GM18502 (cell line): ENCODE results near the gene EGFL7.

Source experiments
- ATAC-seq: cut with Tn5 transposase; IDR thresholded peaks from one replicate; pipeline ENCODE4 v1.9.1; 2021; ENCODE audit warnings: mild to moderate bottlenecking; ENCODE audit not compliant: unreplicated experiment, poor library complexity

Gene EGFL7

GRCh38 chr9:136643596-136644342 lies 18.9 kb upstream of the EGFL7 start:
- ATAC-seq: no peak

DNA sequence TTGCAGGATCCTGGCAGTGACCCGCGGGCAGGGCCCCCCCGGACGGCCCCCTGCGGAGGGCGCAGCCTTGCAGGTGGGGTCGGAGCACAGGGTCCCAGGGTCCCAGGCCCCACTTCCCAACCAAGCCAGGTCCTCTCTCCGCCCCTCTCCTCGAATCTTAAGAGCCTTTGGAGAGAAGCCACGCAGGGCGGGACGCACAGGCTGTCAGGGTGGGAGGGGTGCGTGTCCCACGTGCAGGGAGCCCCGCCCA lies 18.4 kb upstream of the EGFL7 start:
- ATAC-seq: no peak

DNA sequence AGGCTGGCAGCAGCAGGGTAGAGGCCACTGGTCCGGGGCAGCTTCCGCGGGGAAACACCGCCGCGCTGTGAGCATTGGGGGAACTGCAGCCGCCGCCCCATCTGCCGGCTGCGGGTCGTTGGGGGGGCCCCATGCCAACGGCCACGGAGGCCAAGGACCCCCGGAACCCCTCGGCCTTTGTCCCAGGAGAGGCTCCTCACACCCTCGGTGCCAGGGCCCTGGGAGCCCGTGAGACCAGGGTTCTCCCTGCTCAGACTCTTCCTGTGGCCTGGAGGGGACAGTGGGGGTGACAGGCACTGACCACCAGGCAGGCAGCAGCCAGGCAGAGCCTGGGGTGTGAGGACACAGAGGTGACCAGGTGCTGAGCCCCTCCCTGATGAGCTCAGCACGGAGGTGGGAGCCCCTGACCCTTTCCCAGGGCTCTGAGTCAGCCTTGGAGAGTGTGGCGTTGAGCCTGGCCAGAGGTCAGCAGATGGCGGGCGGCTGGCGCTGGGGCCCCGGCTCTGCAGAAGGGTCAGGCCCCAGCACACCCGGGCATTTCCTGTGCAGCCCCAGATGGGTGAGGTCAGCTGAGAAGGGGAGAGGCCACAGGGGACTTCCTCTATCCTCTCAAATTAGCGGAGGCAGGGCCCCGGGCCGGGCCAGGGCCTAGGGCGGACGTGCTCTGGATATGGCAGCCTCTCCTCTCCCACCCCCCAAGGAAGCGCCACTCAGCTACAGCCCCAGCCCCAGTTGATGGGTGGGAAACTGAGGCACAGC lies 17.9 kb upstream of the EGFL7 start:
- ATAC-seq: no peak

DNA sequence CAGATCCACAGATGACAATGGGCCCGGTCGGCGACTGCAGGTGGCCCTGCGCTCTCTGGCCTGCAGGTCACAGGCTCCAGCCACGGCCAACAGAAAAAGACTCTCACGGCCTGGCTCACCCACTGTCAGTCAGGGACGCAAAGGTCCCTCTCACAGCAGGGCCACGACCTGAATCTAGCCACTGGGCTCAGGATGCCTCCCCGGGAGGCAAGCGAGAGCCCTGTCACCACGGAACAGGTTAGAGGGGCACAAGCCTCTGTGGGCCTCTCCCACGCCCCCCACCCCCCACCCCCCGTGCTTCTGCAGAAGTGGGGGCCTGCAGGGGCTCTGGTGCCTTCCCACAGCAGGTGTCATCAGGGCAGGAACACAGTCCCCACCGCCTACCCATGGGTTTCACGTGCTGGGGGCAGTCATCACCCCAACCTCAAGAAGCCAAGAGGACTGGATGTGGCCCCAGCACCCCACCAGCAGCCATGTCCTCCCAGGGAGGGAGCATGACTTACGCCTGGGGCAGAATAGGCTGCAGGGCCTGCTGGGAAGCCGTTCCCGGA lies 17.3 kb upstream of the EGFL7 start:
- ATAC-seq: no peak

- ATAC-seq: no peak
Measured at GRCh38 chr9:136645903-136646754, 16.6 kb upstream of the EGFL7 start.

GRCh38 chr9:136646827-136647711 lies 15.6 kb upstream of the EGFL7 start:
- no peak for ATAC-seq

DNA sequence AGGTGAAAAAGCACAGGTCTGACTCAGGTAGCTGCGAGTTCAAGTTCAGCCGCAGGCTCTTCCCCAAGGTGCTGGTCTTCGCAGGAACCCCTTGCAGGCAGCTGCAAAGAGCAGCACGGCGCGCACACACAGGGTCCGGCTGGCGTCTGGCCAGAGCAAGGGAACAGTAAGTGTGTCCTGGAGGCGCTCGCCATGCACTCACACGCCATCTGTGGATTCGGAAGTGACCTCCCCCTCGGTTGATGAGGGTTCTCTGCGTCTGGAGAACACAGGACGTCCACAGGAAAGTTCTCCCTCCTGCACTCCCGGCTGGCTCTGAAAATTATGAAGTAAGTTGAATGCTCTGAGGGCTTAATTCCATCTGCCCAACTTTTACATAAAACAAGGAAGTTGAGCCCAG lies 14.0 kb upstream of the EGFL7 start:
- ATAC-seq: no peak

DNA sequence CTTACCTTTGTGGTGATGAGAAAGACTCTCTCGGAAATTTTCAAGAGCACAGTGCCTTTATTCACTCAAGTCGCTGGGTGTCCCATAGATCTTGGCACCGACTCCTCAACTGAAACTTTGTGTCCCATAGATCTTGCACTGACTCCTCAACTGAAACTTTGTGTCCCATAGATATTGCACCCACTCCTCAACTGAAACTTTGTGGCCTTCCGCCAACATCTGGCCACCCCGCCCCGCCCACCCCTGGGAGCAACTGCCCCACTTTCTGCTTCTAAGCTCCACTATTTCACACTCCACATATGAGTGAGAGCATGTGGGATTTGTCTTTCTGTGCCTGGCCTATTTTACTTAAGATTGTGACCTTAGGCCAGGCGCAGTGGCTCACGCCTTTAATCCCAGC lies 12.7 kb upstream of the EGFL7 start:
- no peak for ATAC-seq

- ATAC-seq: no peak
Measured at GRCh38 chr9:136650648-136651047, 12.1 kb upstream of the EGFL7 start.

- no peak for ATAC-seq
Measured at GRCh38 chr9:136651860-136652259, 10.9 kb upstream of the EGFL7 start.

GRCh38 chr9:136653323-136654079 lies 9.2 kb upstream of the EGFL7 start:
- no peak for ATAC-seq

DNA sequence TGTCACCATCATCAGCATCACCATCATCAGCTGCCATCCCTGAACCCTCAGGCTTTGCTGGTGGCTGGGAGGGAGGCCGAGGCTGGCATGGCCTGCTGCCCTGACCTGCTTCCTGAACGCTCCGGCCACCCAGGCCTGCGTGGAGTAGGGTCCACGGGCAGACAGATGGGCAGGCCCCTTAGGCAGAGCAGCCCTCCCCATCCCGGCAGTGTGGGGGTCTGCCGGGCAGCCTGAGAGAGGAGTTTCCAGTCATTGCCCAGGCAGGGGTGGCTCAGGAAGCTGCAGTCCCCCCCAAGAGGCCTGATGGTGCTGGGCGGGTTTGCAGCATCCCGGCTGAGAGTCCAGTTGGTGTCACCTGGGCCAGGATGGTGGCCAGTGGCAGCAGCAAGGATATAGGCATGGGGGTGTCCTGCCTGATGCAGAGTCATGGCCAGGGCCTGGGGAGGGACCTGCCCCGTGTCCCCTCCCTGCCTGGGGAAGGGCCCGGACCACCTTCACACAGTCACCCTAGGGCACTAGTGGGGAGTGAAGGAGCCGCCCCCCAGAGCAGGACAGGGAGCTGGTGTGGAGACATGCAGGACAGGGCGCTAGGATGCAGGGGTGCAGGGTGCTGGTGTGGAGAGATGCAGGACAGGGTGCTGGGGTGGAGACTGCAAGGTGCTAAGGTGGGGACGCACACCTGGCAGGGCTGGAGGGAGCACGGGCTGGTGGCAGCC lies 7.7 kb upstream of the EGFL7 start:
- ATAC-seq: no peak

DNA sequence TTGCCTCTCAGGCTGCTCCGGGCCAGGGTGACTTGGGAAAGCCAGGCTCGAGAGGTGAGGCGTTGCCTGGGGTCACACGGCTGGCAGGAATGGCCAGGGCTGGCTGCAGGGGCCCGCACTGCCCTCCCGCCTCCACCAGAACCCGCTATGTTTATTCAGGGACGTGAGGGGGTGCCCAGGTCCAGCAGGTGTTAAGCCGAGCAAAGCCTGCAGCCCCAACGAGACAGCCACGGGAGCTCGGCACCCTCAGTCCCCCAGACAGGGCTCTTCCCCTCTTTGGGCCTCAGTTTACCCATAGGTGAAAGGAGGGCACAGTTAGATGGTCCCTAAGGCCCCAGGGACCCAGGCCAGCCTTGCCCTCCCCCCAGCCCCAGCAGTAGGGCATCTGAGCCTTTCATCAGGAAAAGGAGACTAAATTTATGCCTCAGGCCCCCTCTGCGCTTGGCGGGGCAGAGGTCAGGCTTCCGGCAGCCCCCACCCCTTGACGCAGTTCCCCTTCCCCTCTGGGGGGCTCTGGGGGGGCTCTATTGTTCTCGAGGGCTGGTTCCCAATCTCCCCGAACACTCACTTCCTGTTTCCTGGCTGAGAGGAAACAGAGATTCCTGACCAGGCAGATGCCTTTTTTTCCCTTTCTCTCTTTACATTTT lies 7.1 kb upstream of the EGFL7 start:
- ATAC-seq: no peak

DNA sequence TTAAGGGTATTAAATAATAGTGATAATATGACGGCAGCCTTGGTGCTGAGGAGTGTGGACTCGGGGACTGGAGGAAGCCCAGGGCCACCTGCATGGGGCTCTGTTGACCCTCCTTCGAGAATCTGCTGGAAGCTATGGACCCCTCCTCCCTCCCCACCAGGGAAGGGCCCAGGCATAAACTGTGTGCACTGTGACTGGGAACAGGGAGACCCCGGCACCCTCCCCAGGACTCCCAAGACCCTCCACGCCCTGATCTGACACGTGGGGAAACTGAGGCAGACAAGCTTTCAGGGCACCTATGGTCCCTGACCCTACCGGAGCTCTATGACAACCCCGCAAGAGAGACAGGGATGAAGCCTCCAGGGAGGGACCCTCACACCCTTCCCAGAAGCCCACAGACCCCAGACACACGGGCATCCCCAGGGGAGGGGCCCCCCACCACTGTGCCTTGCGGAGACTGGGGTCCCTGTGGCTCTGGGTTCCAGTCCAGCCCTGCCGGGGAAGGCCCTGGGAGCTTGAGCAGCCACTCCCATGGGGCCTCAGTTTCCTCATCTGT lies 6.5 kb upstream of the EGFL7 start:
- no peak for ATAC-seq

DNA sequence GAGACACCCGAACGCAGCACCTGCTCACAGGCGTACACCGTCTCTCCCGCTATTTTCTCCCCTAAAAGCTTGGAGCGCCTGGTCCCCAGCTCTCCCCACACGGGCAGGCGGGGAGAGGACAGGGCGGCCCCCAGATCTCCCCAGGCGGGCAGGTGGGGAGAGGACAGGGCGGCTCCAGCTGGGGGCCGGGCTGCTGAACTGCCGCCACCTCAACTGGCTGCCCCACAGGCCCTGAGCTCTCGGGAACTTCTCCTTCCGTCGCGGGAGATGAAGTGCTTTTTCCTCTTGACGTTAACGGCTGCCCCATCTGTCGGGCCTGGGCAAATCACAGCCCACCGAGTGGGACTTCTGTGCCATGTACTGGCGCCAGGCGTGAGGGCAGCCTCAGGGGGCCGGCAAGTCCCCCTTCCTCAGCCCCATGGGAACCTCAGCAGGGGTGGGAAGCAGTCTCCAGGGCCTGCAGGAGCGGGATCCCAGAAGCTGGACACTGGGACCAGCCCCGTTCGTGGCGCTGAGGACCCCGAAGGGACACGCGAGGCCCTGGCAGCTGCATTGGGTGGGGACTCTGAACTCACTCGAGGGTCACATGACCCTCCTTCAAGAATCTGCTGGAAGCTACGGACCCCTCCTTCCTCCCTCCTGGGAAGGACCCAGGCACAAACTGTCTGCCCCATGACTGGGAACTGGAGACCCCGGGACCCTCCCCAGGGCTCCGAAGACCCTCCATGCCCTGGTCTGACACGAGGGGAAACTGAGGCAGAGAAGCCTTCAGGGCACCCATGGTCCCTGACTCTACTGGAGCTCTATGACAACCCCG lies 5.7 kb upstream of the EGFL7 start:
- ATAC-seq: no peak

- ATAC-seq: no peak
Measured at GRCh38 chr9:136657974-136658848, 4.5 kb upstream of the EGFL7 start.
